ENCODE measurements around the gene ABCD2.
A peak's percentile ranks its signal among the peaks of the same experiment; 100 is the strongest.

Gene ABCD2

GRCh38 chr12:39619316-39619659 is 315 bp downstream of the ABCD2 start:
- Histone ChIP-seq H3K9me3 (ENCODE audit: control insufficient read depth, low read length) (no peaks in the 10 kb centered on the region), H4K8ac (ENCODE audit: low read length) (peak overlapping the region; percentile 72), H3K4me1 (ENCODE audit: control insufficient read depth, insufficient read depth, low read depth, low read length) (peaks cover 6% of the 10 kb centered on the region), H2AFZ (ENCODE audit: low read depth, low read length) (peak overlapping the region; percentile 95), H3K36me3 (ENCODE audit: control insufficient read depth in 1 of 2, insufficient read depth in 2 of 2, low read depth in 1 of 2, low read length in 2 of 2) (no peaks in the 10 kb centered on the region), H3K4me2 (ENCODE audit: low read length, poor library complexity, severe bottlenecking) (peak overlapping the region; percentile 86), H3K4ac (ENCODE audit: low read depth in 1 of 2, low read length in 2 of 2) (peak overlapping the region in 1 of 2 experiments; percentile 75), H2BK15ac (ENCODE audit: low read depth, poor library complexity, severe bottlenecking) (no peak overlapping the region), H2BK5ac (ENCODE audit: low read depth, low read length, poor library complexity, severe bottlenecking) (no peak overlapping the region), H3K27me3 (ENCODE audit: control insufficient read depth in 1 of 2, insufficient read depth in 1 of 2, low read length in 2 of 2) (no peaks in the 10 kb centered on the region), H3K27ac (ENCODE audit: low read length, poor library complexity, severe bottlenecking) (peak overlapping the region; percentile 90), H3K14ac (ENCODE audit: low read length in 2 of 2) (no peak overlapping the region), H3K4me3 (ENCODE audit: insufficient read depth in 1 of 2, low read depth in 1 of 2, low read length in 2 of 2) (peak overlapping the region in 1 of 2 experiments; percentile 88), H2AK5ac (ENCODE audit: low read length, severe bottlenecking) (no peak overlapping the region), H2BK120ac (ENCODE audit: low read depth, low read length) (peak overlapping the region; percentile 34), H3K9ac (ENCODE audit: low read length) (peak overlapping the region; percentile 89), H3K79me1 (replicated peaks; ENCODE audit: low read length, poor library complexity, severe bottlenecking) (no peaks in the 10 kb centered on the region), H3K18ac (ENCODE audit: low read depth in 1 of 2, low read length in 2 of 2) (peak overlapping the region in 1 of 2 experiments; percentile 33), H4K91ac (ENCODE audit: low read length) (peak overlapping the region; percentile 50), H3K23ac (ENCODE audit: low read length in 2 of 2) (no peak overlapping the region), H2BK12ac (ENCODE audit: low read length in 2 of 2) (peak overlapping the region in 1 of 2 experiments; percentile 24)
- DNase-seq: no peak
- WGBS: 29% methylated on average over 10 of the region's 10 CpGs

GRCh38 chr12:39618701-39619100 is 902 bp downstream of the ABCD2 start:
- no peak overlapping the region for H4K91ac ChIP-seq (ENCODE audit: low read length)
- no peak overlapping the region for H2AFZ ChIP-seq (ENCODE audit: low read depth, low read length)
- peak overlapping the region; percentile 97 for H2AK5ac ChIP-seq (ENCODE audit: low read length, severe bottlenecking)
- no peak overlapping the region for H4K8ac ChIP-seq (ENCODE audit: low read length)
- H3K36me3 ChIP-seq (ENCODE audit: control insufficient read depth in 1 of 2, insufficient read depth in 2 of 2, low read depth in 1 of 2, low read length in 2 of 2): no peaks in the 10 kb centered on the region
- H3K4me3 ChIP-seq (ENCODE audit: insufficient read depth in 1 of 2, low read depth in 1 of 2, low read length in 2 of 2): peak overlapping the region in 1 of 2 experiments; percentile 88
- no peak overlapping the region for H3K27ac ChIP-seq (ENCODE audit: low read length, poor library complexity, severe bottlenecking)
- H3K27me3 ChIP-seq (ENCODE audit: control insufficient read depth in 1 of 2, insufficient read depth in 1 of 2, low read length in 2 of 2): no peaks in the 10 kb centered on the region
- no peak overlapping the region for H2BK12ac ChIP-seq (ENCODE audit: low read length in 2 of 2)
- H3K9me3 ChIP-seq (ENCODE audit: control insufficient read depth, low read length): no peaks in the 10 kb centered on the region
- no peak overlapping the region for H2BK15ac ChIP-seq (ENCODE audit: low read depth, poor library complexity, severe bottlenecking)
- peaks cover 6% of the 10 kb centered on the region for H3K4me1 ChIP-seq (ENCODE audit: control insufficient read depth, insufficient read depth, low read depth, low read length)
- H2BK120ac ChIP-seq (ENCODE audit: low read depth, low read length): no peak overlapping the region
- no peak overlapping the region for H3K14ac ChIP-seq (ENCODE audit: low read length in 2 of 2)
- WGBS: 95% methylated on average over 5 of the region's 5 CpGs
- no peaks in the 10 kb centered on the region for H3K79me1 ChIP-seq (replicated peaks; ENCODE audit: low read length, poor library complexity, severe bottlenecking)
- H3K4ac ChIP-seq (ENCODE audit: low read depth in 1 of 2, low read length in 2 of 2): no peak overlapping the region
- no peak overlapping the region for H3K23ac ChIP-seq (ENCODE audit: low read length in 2 of 2)
- H2BK5ac ChIP-seq (ENCODE audit: low read depth, low read length, poor library complexity, severe bottlenecking): no peak overlapping the region
- peak overlapping the region; percentile 89 for H3K9ac ChIP-seq (ENCODE audit: low read length)
- no peak for DNase-seq
- no peak overlapping the region for H3K18ac ChIP-seq (ENCODE audit: low read depth in 1 of 2, low read length in 2 of 2)
- no peak overlapping the region for H3K4me2 ChIP-seq (ENCODE audit: low read length, poor library complexity, severe bottlenecking)

- no peaks in the 10 kb centered on the region for H3K36me3 ChIP-seq (ENCODE audit: control insufficient read depth in 1 of 2, insufficient read depth in 2 of 2, low read depth in 1 of 2, low read length in 2 of 2)
- no peaks in the 10 kb centered on the region for H3K79me1 ChIP-seq (replicated peaks; ENCODE audit: low read length, poor library complexity, severe bottlenecking)
- no peak overlapping the region for H3K4me3 ChIP-seq (ENCODE audit: insufficient read depth in 1 of 2, low read depth in 1 of 2, low read length in 2 of 2)
- no peak overlapping the region for H3K4ac ChIP-seq (ENCODE audit: low read depth in 1 of 2, low read length in 2 of 2)
- H3K27me3 ChIP-seq (ENCODE audit: control insufficient read depth in 1 of 2, insufficient read depth in 1 of 2, low read length in 2 of 2): no peaks in the 10 kb centered on the region
- H3K4me1 ChIP-seq (ENCODE audit: control insufficient read depth, insufficient read depth, low read depth, low read length): peaks cover 6% of the 10 kb centered on the region
- H2BK5ac ChIP-seq (ENCODE audit: low read depth, low read length, poor library complexity, severe bottlenecking): no peak overlapping the region
- H3K9me3 ChIP-seq (ENCODE audit: control insufficient read depth, low read length): no peaks in the 10 kb centered on the region
- no peak overlapping the region for H2BK15ac ChIP-seq (ENCODE audit: low read depth, poor library complexity, severe bottlenecking)
- H2BK12ac ChIP-seq (ENCODE audit: low read length in 2 of 2): no peak overlapping the region
- H2AFZ ChIP-seq (ENCODE audit: low read depth, low read length): no peak overlapping the region
- H3K9ac ChIP-seq (ENCODE audit: low read length): no peak overlapping the region
- no peak overlapping the region for H3K18ac ChIP-seq (ENCODE audit: low read depth in 1 of 2, low read length in 2 of 2)
- H4K8ac ChIP-seq (ENCODE audit: low read length): no peak overlapping the region
- H3K23ac ChIP-seq (ENCODE audit: low read length in 2 of 2): no peak overlapping the region
- DNase-seq: no peak
- H3K4me2 ChIP-seq (ENCODE audit: low read length, poor library complexity, severe bottlenecking): no peak overlapping the region
- no peak overlapping the region for H2BK120ac ChIP-seq (ENCODE audit: low read depth, low read length)
- H4K91ac ChIP-seq (ENCODE audit: low read length): no peak overlapping the region
- H2AK5ac ChIP-seq (ENCODE audit: low read length, severe bottlenecking): no peak overlapping the region
- no peak overlapping the region for H3K27ac ChIP-seq (ENCODE audit: low read length, poor library complexity, severe bottlenecking)
- WGBS: no CpG with 5 or more reads among the region's 1 CpG
- H3K14ac ChIP-seq (ENCODE audit: low read length in 2 of 2): no peak overlapping the region
These were observed 1.7 kb downstream of the ABCD2 start for GRCh38 chr12:39617887-39618286.

GRCh38 chr12:39616666-39617065 is 2.9 kb downstream of the ABCD2 start:
- Histone ChIP-seq H3K4ac (ENCODE audit: low read depth in 1 of 2, low read length in 2 of 2) (no peak overlapping the region), H3K23ac (ENCODE audit: low read length in 2 of 2) (no peak overlapping the region), H3K9me3 (ENCODE audit: control insufficient read depth, low read length) (no peaks in the 10 kb centered on the region), H2AK5ac (ENCODE audit: low read length, severe bottlenecking) (no peak overlapping the region), H3K4me3 (ENCODE audit: insufficient read depth in 1 of 2, low read depth in 1 of 2, low read length in 2 of 2) (no peak overlapping the region), H2BK5ac (ENCODE audit: low read depth, low read length, poor library complexity, severe bottlenecking) (no peak overlapping the region), H3K36me3 (ENCODE audit: control insufficient read depth in 1 of 2, insufficient read depth in 2 of 2, low read depth in 1 of 2, low read length in 2 of 2) (no peaks in the 10 kb centered on the region), H2BK12ac (ENCODE audit: low read length in 2 of 2) (no peak overlapping the region), H3K14ac (ENCODE audit: low read length in 2 of 2) (no peak overlapping the region), H3K4me2 (ENCODE audit: low read length, poor library complexity, severe bottlenecking) (no peak overlapping the region), H3K27me3 (ENCODE audit: control insufficient read depth in 1 of 2, insufficient read depth in 1 of 2, low read length in 2 of 2) (no peaks in the 10 kb centered on the region), H3K79me1 (replicated peaks; ENCODE audit: low read length, poor library complexity, severe bottlenecking) (no peaks in the 10 kb centered on the region), H2BK120ac (ENCODE audit: low read depth, low read length) (no peak overlapping the region), H4K8ac (ENCODE audit: low read length) (no peak overlapping the region), H2AFZ (ENCODE audit: low read depth, low read length) (no peak overlapping the region), H3K18ac (ENCODE audit: low read depth in 1 of 2, low read length in 2 of 2) (no peak overlapping the region), H3K4me1 (ENCODE audit: control insufficient read depth, insufficient read depth, low read depth, low read length) (peaks cover 6% of the 10 kb centered on the region), H2BK15ac (ENCODE audit: low read depth, poor library complexity, severe bottlenecking) (no peak overlapping the region), H3K27ac (ENCODE audit: low read length, poor library complexity, severe bottlenecking) (no peak overlapping the region), H4K91ac (ENCODE audit: low read length) (no peak overlapping the region), H3K9ac (ENCODE audit: low read length) (no peak overlapping the region)
- DNase-seq: no peak
- 85% methylated on average over 4 of the region's 4 CpGs for whole genome bisulfite sequencing
